Chondrocyte (in vitro differentiated cells): ENCODE results near the gene ID3. TPM values are rescaled to one million over a fixed set of nuclear protein-coding genes. Genes with fewer than 3 reads are reported as not detected.
A peak's percentile ranks its signal among the peaks of the same experiment; 100 is the strongest.

Source experiments
- DNase-seq: peaks from one replicate; pipeline ENCODE4 v3.0.0; 2021; ENCODE audit warnings: mixed read lengths, low spot score
- H3K27ac Mint-ChIP-seq: one replicate; pipeline ENCODE4 v1.8.0; 2021; ENCODE audit warnings: mild to moderate bottlenecking, moderate library complexity, mixed read lengths; ENCODE audit not compliant: unreplicated experiment
- H3K27me3 Mint-ChIP-seq: 2 replicates; pipeline ENCODE4 v1.8.0; 2021; ENCODE audit warnings: low read depth, mixed read lengths
- H3K36me3 Mint-ChIP-seq: 2 replicates; pipeline ENCODE4 v1.8.0; 2021; ENCODE audit warnings: low read depth, mixed read lengths
- H3K4me1 Mint-ChIP-seq: 2 replicates; pipeline ENCODE4 v1.8.0; 2021; ENCODE audit warnings: low read depth, mild to moderate bottlenecking, mixed read lengths
- H3K4me3 Mint-ChIP-seq: one replicate; pipeline ENCODE4 v1.8.0; 2021; ENCODE audit warnings: mild to moderate bottlenecking, moderate library complexity, mixed read lengths; ENCODE audit not compliant: unreplicated experiment
- H3K9me3 Mint-ChIP-seq: 2 replicates; pipeline ENCODE4 v1.8.0; 2021; ENCODE audit warnings: low read depth, mixed read lengths
- total RNA-seq: library from RNA; stranded (reverse); gene quantifications from 3 replicates; pipeline ENCODE4 v1.2.1, GENCODE V29; 2021
- TF ChIP-seq, protein P1 (sequence below): fragments of 200-600 bp; sonication (generic); IDR thresholded peaks from 2 replicates; pipeline ENCODE4 v1.5.0; 2021; ENCODE audit warnings: antibody characterized with exemption, mild to moderate bottlenecking, moderate library complexity

The ID3 gene
- total RNA-seq, 1 donor from 2014 or later = 81.8 TPM

DNA sequence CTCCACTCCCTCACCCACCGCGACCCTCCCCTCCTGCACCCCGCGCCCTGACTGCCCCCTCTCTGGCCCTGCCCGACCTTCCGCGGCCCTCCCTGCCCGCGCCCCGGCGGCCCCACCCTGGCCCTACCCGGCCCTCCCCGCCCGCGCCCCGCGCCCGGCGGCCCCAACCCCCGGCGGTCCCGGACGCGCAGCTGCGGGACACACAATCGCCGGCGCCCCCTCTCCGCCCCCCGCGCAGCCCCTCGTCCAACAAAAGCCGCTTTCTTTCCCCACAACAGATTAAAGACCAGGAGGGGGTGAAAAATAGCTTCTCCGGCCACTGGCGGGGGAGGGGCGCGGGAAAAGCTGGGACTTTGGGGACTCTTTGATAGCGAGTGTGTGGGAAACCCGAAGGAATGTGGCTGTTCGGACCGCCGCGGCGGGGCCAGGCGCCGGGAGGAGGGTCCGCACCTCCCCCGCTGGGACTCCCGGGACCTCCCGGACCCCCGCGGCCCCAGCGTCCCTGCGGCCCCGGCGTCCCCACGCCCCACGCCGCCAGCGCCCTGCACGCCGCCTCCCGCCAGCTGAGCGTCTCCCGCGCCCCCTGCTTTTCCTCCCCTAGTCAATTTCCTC is 8.8 kb upstream of the ID3 start:
- Mint-ChIP-seq H3K9me3 (no peaks in the 10 kb centered on the region), H3K36me3 (no peaks in the 10 kb centered on the region), H3K4me3 (peak overlapping the region; percentile 75), H3K4me1 (peaks cover 53% of the 10 kb centered on the region), H3K27ac (peak overlapping the region; percentile 93), H3K27me3 (no peaks in the 10 kb centered on the region)
- DNase-seq = no peak
- TF ChIP-seq, protein P1, sequence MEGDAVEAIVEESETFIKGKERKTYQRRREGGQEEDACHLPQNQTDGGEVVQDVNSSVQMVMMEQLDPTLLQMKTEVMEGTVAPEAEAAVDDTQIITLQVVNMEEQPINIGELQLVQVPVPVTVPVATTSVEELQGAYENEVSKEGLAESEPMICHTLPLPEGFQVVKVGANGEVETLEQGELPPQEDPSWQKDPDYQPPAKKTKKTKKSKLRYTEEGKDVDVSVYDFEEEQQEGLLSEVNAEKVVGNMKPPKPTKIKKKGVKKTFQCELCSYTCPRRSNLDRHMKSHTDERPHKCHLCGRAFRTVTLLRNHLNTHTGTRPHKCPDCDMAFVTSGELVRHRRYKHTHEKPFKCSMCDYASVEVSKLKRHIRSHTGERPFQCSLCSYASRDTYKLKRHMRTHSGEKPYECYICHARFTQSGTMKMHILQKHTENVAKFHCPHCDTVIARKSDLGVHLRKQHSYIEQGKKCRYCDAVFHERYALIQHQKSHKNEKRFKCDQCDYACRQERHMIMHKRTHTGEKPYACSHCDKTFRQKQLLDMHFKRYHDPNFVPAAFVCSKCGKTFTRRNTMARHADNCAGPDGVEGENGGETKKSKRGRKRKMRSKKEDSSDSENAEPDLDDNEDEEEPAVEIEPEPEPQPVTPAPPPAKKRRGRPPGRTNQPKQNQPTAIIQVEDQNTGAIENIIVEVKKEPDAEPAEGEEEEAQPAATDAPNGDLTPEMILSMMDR = peak; percentile 35

DNA sequence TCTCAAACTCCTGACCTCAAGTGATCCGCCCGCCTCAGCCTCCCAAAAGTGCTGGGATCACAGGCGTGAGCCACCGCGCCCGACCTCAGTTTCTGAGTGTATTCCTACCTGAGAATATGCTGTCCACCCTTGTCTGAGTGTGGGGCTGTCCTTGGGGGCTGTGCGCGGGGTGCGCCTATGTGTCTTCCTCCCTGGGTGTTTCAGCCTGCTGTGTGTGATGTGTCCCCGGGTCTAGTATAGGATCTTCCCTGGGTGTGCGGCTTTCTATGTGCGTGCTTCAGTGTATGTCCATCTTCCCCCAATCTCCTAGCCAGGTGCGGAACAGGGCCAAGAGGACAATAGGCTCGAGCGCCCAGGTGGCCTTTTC is 8.3 kb upstream of the ID3 start:
- Mint-ChIP-seq H3K36me3 (no peaks in the 10 kb centered on the region), H3K27me3 (no peaks in the 10 kb centered on the region), H3K4me1 (peaks cover 58% of the 10 kb centered on the region), H3K9me3 (no peaks in the 10 kb centered on the region), H3K4me3 (peak overlapping the region; percentile 66), H3K27ac (peak overlapping the region; percentile 74)
- DNase-seq = no peak
- TF ChIP-seq, protein P1 = no peak

DNA sequence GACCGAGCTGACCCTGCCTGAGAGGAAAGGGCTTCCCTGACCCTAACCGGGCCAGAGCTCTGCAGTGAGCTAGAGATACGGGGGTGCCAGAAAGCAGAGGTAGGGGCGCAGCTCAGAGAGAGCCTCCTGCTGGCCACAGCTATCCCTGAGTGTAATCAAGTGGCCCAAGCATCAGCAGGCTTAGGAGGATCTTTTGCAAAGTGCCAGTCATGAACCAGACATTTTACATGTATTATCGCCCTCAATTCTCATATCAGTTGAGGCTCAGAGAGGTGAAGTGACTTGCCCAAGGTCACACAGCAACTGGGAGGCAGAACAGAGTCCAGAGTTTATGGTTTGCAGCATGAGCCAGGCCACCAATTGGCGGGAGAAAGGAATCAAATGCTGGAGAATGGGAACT is 7.0 kb upstream of the ID3 start:
- no peak for DNase-seq
- no peak overlapping the region for H3K4me3 Mint-ChIP-seq
- peak overlapping the region; percentile 63 for H3K27ac Mint-ChIP-seq
- peaks cover 71% of the 10 kb centered on the region for H3K4me1 Mint-ChIP-seq
- no peaks in the 10 kb centered on the region for H3K9me3 Mint-ChIP-seq
- TF ChIP-seq, protein P1 = peak; percentile 36
- no peaks in the 10 kb centered on the region for H3K27me3 Mint-ChIP-seq
- no peaks in the 10 kb centered on the region for H3K36me3 Mint-ChIP-seq

DNA sequence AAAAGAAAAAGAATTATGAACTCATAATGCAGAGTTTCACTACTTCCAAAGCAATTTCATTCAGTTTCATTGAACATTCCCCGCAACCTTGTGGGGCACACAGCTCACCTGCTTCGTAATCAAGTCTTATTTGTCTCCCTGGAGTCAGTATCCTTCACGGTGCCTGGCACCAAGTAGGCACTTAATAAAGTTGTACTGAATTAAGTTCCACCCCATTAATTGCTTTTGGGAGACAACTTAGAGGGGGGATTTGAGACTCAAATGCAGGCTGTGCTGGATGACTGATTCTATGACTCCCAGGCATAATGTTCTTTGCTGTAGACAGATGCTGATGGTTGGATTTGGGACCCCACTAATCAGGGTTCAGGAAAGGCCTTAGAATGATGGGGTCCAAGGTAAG is 6.5 kb upstream of the ID3 start:
- Mint-ChIP-seq H3K27me3 (no peaks in the 10 kb centered on the region), H3K9me3 (no peaks in the 10 kb centered on the region), H3K27ac (peak overlapping the region; percentile 63), H3K36me3 (no peaks in the 10 kb centered on the region), H3K4me1 (peaks cover 74% of the 10 kb centered on the region), H3K4me3 (no peak overlapping the region)
- DNase-seq = no peak
- TF ChIP-seq, protein P1 = no peak

DNA sequence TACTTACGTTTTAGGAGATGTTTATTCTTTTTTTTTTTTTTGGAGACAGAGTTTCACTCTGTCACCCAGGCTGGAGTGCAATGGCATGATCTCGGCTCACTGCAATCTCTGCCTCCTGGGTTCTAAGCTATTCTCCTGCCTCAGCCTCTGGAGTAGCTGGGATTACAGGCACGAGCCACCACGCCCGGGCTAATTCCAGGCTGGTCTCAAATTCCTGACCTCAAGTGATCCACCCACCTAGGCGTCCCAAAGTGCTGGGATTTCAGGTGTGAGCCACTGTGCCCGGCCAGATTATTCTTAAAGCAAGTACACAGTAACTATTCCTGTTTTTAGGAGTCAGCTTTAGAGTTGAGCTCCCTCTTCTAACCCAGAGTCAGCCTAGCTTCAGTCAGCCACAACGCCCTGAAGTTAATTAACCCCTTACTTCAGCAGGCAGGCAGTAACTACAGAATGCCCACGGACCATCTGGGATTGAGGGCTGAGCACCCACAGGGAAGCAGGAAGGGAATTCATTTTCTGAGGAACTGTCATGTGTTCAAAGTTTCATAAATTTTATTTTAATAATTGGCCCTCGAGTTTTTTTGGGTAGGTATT is 5.3 kb upstream of the ID3 start:
- no peak overlapping the region for H3K4me3 Mint-ChIP-seq
- no peaks in the 10 kb centered on the region for H3K36me3 Mint-ChIP-seq
- TF ChIP-seq, protein P1 = no peak
- H3K27me3 Mint-ChIP-seq = no peaks in the 10 kb centered on the region
- DNase-seq = peak; percentile 52
- H3K27ac Mint-ChIP-seq = peak overlapping the region; percentile 99
- H3K4me1 Mint-ChIP-seq = peaks cover 80% of the 10 kb centered on the region
- H3K9me3 Mint-ChIP-seq = no peaks in the 10 kb centered on the region
